ENCODE data around the gene PLSCR4. TPM values are rescaled to one million over a fixed set of nuclear protein-coding genes. Genes with fewer than 3 reads are reported as not detected.

Gene PLSCR4
- total RNA-seq, 1 donor from 2014 or later: 17.5 TPM

- Mint-ChIP-seq H3K27me3 (ENCODE audit: low read depth) (no peaks in the 10 kb centered on the region), H3K27ac (ENCODE audit: unreplicated experiment) (peak overlapping the region; percentile 94), H3K36me3 (ENCODE audit: low read depth) (peaks cover 2% of the 10 kb centered on the region), H3K4me1 (ENCODE audit: low read depth) (peaks cover 76% of the 10 kb centered on the region), H3K4me3 (ENCODE audit: unreplicated experiment) (peak overlapping the region; percentile 77), H3K9me3 (ENCODE audit: low read depth) (peaks cover 4% of the 10 kb centered on the region)
- TF ChIP-seq, protein P1, sequence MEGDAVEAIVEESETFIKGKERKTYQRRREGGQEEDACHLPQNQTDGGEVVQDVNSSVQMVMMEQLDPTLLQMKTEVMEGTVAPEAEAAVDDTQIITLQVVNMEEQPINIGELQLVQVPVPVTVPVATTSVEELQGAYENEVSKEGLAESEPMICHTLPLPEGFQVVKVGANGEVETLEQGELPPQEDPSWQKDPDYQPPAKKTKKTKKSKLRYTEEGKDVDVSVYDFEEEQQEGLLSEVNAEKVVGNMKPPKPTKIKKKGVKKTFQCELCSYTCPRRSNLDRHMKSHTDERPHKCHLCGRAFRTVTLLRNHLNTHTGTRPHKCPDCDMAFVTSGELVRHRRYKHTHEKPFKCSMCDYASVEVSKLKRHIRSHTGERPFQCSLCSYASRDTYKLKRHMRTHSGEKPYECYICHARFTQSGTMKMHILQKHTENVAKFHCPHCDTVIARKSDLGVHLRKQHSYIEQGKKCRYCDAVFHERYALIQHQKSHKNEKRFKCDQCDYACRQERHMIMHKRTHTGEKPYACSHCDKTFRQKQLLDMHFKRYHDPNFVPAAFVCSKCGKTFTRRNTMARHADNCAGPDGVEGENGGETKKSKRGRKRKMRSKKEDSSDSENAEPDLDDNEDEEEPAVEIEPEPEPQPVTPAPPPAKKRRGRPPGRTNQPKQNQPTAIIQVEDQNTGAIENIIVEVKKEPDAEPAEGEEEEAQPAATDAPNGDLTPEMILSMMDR (IDR thresholded peaks at IDR 0.05): no peak
- DNase-seq (ENCODE audit: low spot score): no peak
Observed at GRCh38 chr3:146161663-146162002, 89.3 kb downstream of the PLSCR4 start.

DNA sequence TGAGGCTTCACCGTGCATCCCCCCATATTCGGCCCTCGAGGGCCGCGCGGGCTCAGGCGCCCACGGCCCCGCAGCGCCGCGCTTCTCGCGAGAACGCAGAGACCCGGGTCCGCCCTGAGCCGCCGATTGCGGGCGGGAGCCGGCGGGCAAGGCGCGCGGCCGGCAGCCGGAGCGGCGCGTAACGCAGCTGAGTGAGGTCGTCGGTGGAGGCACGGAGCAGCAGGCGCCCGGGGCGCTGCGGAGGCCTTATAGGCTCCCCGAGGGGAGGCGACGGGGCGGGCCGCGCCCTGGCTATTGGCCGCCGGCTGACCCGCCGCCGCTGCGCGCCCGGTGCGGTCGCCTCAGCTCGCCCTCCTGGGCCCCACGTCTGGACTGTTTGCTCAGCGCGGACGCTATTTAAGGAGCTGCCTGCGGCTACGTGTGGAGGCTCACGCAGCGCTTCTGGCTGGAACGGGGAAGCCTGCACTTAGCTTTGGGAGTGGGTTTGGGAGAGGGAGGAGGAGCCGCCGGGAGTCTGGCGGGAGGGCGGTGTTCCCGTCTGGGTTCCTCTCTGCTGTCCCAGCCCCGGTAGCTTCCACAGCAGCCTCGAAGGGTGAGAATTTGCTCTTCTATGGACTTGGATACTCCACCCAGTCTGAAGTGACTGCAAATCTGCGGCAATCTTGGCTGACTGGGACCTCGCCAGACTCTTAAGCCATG lies 89.8 kb downstream of the PLSCR4 start, which contains the start of gene PLOD2:
Gene PLOD2, minus strand, starts transcription at position 221 of the 699 bp plus-strand sequence. Its CDS starts 195 bp downstream, at position 26.
- TF ChIP-seq, protein P1 (IDR thresholded peaks at IDR 0.05): no peak
- peak within 1 kb of the TSS; percentile 90 for H3K4me3 Mint-ChIP-seq (ENCODE audit: unreplicated experiment)
- H3K27me3 Mint-ChIP-seq (ENCODE audit: low read depth): no peaks in the 10 kb centered on the region
- peaks cover 76% of the 10 kb centered on the region for H3K4me1 Mint-ChIP-seq (ENCODE audit: low read depth)
- peaks cover 2% of the 10 kb centered on the region for H3K36me3 Mint-ChIP-seq (ENCODE audit: low read depth)
- H3K9me3 Mint-ChIP-seq (ENCODE audit: low read depth): peaks cover 4% of the 10 kb centered on the region
- peak; percentile 96 for DNase-seq (ENCODE audit: low spot score)
- H3K27ac Mint-ChIP-seq (ENCODE audit: unreplicated experiment): peak within 1 kb of the TSS; percentile 94

- Mint-ChIP-seq H3K4me3 (ENCODE audit: unreplicated experiment) (peak overlapping the region; percentile 90), H3K36me3 (ENCODE audit: low read depth) (peaks cover 2% of the 10 kb centered on the region), H3K27me3 (ENCODE audit: low read depth) (no peaks in the 10 kb centered on the region), H3K4me1 (ENCODE audit: low read depth) (peaks cover 75% of the 10 kb centered on the region), H3K9me3 (ENCODE audit: low read depth) (peaks cover 4% of the 10 kb centered on the region), H3K27ac (ENCODE audit: unreplicated experiment) (peak overlapping the region; percentile 92)
- TF ChIP-seq, protein P1 (IDR thresholded peaks at IDR 0.05): peak; percentile 80
- DNase-seq (ENCODE audit: low spot score): peak; percentile 90
Observed at GRCh38 chr3:146160321-146160963, 90.5 kb downstream of the PLSCR4 start.

DNA sequence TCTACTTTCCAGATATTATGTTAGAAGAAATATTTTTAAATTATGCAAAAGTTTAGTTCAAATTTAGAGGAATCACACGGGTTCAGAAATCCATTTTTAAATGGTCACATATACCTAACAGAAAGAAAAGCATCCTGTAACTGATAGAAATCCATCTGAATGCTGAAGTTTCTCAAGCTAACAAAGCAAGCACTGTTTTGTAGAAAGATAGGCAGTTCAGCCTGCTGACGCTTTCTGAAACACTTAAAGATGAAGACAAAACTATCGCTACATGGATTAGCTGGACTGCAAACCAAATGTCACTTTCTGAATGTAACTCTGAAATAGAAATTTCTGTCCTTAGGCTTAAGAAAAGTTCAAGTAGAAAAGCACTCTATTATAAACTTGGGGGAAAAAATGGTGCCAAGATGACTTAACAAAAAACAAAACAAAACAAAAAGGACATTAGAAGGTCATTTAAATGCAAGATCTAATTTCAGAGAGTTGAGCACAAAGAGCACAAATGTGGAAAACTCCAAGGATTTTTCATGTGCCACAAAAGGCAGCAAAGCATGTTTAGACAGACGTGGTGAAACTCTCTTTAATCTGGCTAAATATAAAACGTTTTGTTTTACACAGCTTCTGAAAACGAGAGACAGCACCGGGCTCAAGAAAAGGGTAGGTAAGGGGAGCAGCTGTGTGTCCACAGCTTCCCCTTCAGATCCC lies 91.1 kb downstream of the PLSCR4 start:
- DNase-seq (ENCODE audit: low spot score): no peak

More for the DNA sequence above, 91.1 kb downstream of the PLSCR4 start:
- Mint-ChIP-seq H3K4me1 (ENCODE audit: low read depth) (peaks cover 68% of the 10 kb centered on the region), H3K9me3 (ENCODE audit: low read depth) (peaks cover 4% of the 10 kb centered on the region), H3K4me3 (ENCODE audit: unreplicated experiment) (peak overlapping the region; percentile 90), H3K36me3 (ENCODE audit: low read depth) (peaks cover 2% of the 10 kb centered on the region), H3K27me3 (ENCODE audit: low read depth) (no peaks in the 10 kb centered on the region), H3K27ac (ENCODE audit: unreplicated experiment) (peak overlapping the region; percentile 92)
- TF ChIP-seq, protein P1 (IDR thresholded peaks at IDR 0.05): no peak

All from chondrocyte (in vitro differentiated cells).